RWPE2 (cell line): ENCODE data around the gene CLK4.
A peak's percentile ranks its signal among the peaks of the same experiment; 100 is the strongest.

Experiments used
- ATAC-seq: fragments of 200-7000 bp; cut with Tn5 transposase; 3 replicates; pipeline ENCODE4 v1.9.1; 2021; ENCODE audit warnings: low read depth
- DNase-seq: peaks from one replicate; pipeline ENCODE4 v3.0.0-alpha.2; 2020; ENCODE audit warnings: low spot score
- H3K27ac ChIP-seq: fragments of 450-650 bp; 2 replicates; pipeline ENCODE4 v1.5.1; 2017; ENCODE audit warnings: mild to moderate bottlenecking; ENCODE audit not compliant: poor library complexity, severe bottlenecking
- H3K27me3 ChIP-seq: fragments of 250-450 bp; sonication (Bioruptor Pico); 2 replicates; pipeline ENCODE4 v1.5.1; 2021; ENCODE audit warnings: mild to moderate bottlenecking, moderate library complexity; ENCODE audit not compliant: insufficient read depth, poor library complexity, severe bottlenecking
- H3K36me3 ChIP-seq: fragments of 250-450 bp; sonication (Bioruptor Pico); 2 replicates; pipeline ENCODE4 v1.5.1; 2020; ENCODE audit warnings: low read depth, mild to moderate bottlenecking, moderate library complexity
- H3K4me1 ChIP-seq: fragments of 250-450 bp; sonication (Bioruptor Pico); 2 replicates; pipeline ENCODE4 v1.5.1; 2021; ENCODE audit warnings: mild to moderate bottlenecking, moderate library complexity; ENCODE audit not compliant: insufficient read depth, poor library complexity, severe bottlenecking
- H3K4me3 ChIP-seq: fragments of 250-450 bp; sonication (Bioruptor Pico); 2 replicates; pipeline ENCODE4 v1.5.1; 2021; ENCODE audit warnings: mild to moderate bottlenecking, moderate library complexity; ENCODE audit not compliant: severe bottlenecking
- H3K9me3 ChIP-seq: fragments of 250-450 bp; sonication (Bioruptor Pico); 2 replicates; pipeline ENCODE4 v1.5.1; 2021; ENCODE audit warnings: mild to moderate bottlenecking, moderate library complexity; ENCODE audit not compliant: severe bottlenecking
- CTCF ChIP-seq: fragments of 450-650 bp; IDR thresholded peaks from one replicate; pipeline ENCODE4 v1.5.1; 2017; ENCODE audit warnings: mild to moderate bottlenecking, moderate library complexity; ENCODE audit not compliant: poor library complexity, severe bottlenecking

CLK4 gene

GRCh38 chr5:178583279-178583678 is 43.6 kb downstream of the CLK4 start:
- Histone ChIP-seq H3K27ac (no peak overlapping the region), H3K4me3 (no peak overlapping the region), H3K4me1 (no peaks in the 10 kb centered on the region), H3K36me3 (no peaks in the 10 kb centered on the region), H3K9me3 (no peaks in the 10 kb centered on the region), H3K27me3 (peaks cover 8% of the 10 kb centered on the region)
- TF ChIP-seq CTCF, result no peak
- ATAC-seq (no peak), DNase-seq (no peak)

- no peak for TF ChIP-seq CTCF
- no peaks in the 10 kb centered on the region for H3K27me3 ChIP-seq
Observed at GRCh38 chr5:178582291-178582690, 44.6 kb downstream of the CLK4 start.

GRCh38 chr5:178581621-178582020 is 45.2 kb downstream of the CLK4 start:
- H3K27ac ChIP-seq, result no peak overlapping the region
- H3K4me1 ChIP-seq, result no peaks in the 10 kb centered on the region
- TF ChIP-seq CTCF, result no peak
- DNase-seq, result no peak
- no peaks in the 10 kb centered on the region for H3K36me3 ChIP-seq
- H3K27me3 ChIP-seq, result no peaks in the 10 kb centered on the region
- peak; percentile 74 for ATAC-seq
- no peaks in the 10 kb centered on the region for H3K9me3 ChIP-seq
- H3K4me3 ChIP-seq, result no peak overlapping the region

More at GRCh38 chr5:178582291-178582690, 44.6 kb downstream of the CLK4 start:
- ATAC-seq (no peak), DNase-seq (no peak)
- no peaks in the 10 kb centered on the region for H3K9me3 ChIP-seq
- H3K36me3 ChIP-seq, result no peaks in the 10 kb centered on the region
- no peaks in the 10 kb centered on the region for H3K4me1 ChIP-seq
- no peak overlapping the region for H3K4me3 ChIP-seq
- H3K27ac ChIP-seq, result no peak overlapping the region

- H3K27me3 ChIP-seq, result no peaks in the 10 kb centered on the region
- DNase-seq (no peak), ATAC-seq (no peak)
- H3K4me1 ChIP-seq, result no peaks in the 10 kb centered on the region
- H3K4me3 ChIP-seq, result no peak overlapping the region
- no peaks in the 10 kb centered on the region for H3K9me3 ChIP-seq
- no peak for TF ChIP-seq CTCF
- no peak overlapping the region for H3K27ac ChIP-seq
- no peaks in the 10 kb centered on the region for H3K36me3 ChIP-seq
Observed at GRCh38 chr5:178580271-178580955, 46.4 kb downstream of the CLK4 start.

GRCh38 chr5:178577944-178578343 is 48.9 kb downstream of the CLK4 start:
- DNase-seq, result no peak
- no peaks in the 10 kb centered on the region for H3K4me1 ChIP-seq
- no peak for ATAC-seq
- no peak overlapping the region for H3K4me3 ChIP-seq
- H3K27me3 ChIP-seq, result no peaks in the 10 kb centered on the region
- H3K27ac ChIP-seq, result no peak overlapping the region
- H3K36me3 ChIP-seq, result no peaks in the 10 kb centered on the region
- H3K9me3 ChIP-seq, result no peaks in the 10 kb centered on the region
- no peak for TF ChIP-seq CTCF
